NCI-H748 (cell line): ENCODE data around the gene MBD3L2B.
"Not testable (repeated sequence)": the region's sequence is repeated elsewhere in the genome, so short reads cannot be mapped to it uniquely, and the experiment has no call there.

Experiments
- DNase-seq: peaks from one replicate; lab custom pipeline; 2025; ENCODE audit not compliant: unreplicated experiment; lab: John Stamatoyannopoulos, UW

The MBD3L2B gene

DNA sequence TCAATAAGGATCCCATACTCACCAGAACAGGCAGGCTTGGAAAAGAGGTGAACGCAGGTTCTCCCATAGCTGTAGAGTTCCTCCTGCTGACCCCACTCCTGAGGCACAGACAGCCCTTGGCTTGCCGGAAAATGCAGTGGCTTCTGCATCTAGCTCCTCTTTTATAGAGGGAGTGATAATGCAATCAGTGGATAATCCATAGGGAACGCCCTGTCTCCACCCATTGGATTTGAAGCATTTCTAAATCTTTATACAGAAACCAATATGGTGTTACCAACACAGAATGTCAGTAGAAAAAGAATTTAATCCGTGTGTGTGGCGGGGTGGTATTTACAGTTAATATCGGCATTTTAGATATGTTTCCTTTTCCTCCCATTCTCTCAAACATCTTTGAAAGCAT is at the start of gene MBD3L2B:
Gene MBD3L2B, minus strand, starts transcription at position 101 of the 400 bp plus-strand sequence. Its CDS starts 34 bp downstream, at position 67.
- not testable (repeated sequence) for DNase-seq

DNA sequence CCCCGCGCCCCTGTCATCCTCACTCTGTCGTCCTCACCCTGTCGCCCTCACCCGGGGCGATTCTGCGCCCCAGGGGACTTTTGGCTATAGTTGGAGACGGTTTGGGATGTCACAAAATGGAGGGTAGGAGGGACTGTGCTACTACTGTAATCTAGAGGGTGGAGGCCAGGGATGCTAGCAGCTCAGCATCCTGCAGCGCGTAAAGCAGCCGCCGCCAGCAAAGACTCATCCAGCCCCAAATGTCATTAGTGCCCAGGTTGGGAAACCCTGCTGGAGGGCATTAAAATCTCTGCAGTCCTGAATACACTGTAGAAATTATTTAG is 48.6 kb upstream of the MBD3L2B start:
- DNase-seq = no peak

DNA sequence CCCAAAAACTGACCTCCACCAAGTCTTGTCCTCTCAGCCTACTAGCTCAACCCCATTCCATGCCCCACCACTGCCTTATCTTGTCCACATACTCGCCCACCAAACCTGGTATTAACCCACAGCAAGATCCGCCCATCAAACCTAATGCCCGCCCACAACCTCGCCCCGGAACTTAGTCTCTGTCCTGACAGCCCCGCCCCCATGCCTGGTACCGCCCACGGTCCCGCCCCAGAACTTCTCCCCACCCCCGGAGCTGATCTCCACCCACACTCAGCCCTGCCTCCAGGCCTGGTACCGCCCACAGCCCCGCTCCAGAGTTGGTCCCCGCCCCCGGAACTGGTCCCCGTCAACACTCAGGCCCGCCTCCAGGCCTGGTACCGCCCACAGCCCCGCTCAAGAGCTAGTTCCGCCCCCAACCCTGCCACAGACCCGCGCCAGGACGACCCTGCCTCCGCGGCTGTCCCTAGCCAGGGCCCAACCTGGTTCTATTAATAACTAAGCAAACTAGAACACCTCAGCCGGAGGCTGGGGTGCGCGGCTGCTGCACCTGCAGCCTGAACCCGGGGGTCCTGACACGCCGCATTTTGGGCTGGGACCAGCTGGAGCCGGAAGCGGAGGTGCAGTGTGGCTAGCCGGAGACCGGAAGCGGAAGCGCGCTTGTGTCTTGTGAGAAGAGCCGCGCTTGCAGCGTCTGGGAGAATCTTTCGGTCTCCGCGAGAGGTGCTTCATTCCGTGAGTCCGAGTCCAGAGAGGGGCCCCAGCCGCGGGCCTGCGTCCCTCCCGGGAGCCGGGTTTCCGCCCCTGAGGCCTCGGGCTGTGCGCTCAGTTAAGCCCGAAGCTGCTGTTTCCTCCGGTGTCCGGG is 48.0 kb upstream of the MBD3L2B start, which contains the start of gene ZNF557:
Gene ZNF557, plus strand, starts transcription at position 662 of the 862 bp plus-strand sequence. CDS start 5,372 bp downstream, outside the sequence.
- peak; percentile 91 for DNase-seq

DNA sequence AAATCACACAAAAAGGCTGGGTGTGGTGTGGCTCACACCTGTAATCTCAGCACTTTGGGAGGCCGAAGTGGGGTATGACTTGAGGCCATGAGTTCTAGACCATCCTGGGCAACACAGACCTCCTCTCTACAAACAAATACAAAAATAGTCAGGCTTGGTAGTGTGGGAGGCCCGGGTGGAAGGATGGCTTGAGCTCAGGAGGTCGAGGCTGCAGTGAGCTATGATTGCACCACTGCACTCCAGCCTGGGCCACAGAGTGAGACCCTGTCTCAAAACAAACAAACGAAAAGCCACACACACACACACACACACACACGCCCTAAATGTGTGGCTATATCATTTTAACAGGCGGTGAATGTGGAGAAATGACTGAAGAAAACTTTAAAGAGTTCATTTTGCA is 47.4 kb upstream of the MBD3L2B start:
- DNase-seq = no peak

DNA sequence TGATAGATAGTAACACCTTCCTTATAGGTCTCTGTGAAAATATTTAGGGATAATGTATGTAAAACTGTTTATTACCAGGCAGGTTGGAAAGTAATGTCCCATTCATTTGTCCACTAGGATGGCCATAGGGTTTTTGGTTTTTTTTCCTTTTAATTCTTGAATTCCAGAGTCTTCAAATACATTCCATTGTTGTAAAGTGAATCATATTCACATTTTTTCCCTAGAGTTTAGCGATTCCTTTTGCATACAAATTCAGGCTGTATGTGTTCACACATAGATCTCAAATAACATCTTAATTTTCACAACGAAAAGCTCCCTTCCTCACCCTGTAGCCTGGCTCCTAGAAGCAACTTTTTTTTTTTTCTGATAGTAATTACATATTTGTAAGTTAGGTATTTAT is 46.5 kb upstream of the MBD3L2B start:
- DNase-seq = no peak

DNA sequence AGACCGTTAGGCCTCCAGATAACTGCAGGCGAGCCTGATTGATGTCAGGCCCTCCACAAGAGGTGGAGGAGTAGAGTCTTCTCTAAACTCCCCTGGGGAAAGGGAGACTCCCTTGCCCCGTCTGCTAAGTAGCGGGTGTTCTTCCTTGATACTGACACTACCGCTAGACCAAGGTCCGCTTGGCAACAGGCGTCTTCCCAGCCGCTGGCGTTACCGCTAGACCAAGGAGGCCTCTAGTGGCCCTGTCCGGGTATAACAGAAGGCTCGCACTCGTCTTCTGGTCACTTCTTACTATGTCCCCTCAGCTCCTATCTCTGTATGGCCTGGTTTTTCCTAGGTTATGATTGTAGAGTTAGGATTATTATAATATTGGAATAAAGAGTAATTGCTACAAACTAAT is 45.9 kb upstream of the MBD3L2B start:
- peak; percentile 17 for DNase-seq

DNA sequence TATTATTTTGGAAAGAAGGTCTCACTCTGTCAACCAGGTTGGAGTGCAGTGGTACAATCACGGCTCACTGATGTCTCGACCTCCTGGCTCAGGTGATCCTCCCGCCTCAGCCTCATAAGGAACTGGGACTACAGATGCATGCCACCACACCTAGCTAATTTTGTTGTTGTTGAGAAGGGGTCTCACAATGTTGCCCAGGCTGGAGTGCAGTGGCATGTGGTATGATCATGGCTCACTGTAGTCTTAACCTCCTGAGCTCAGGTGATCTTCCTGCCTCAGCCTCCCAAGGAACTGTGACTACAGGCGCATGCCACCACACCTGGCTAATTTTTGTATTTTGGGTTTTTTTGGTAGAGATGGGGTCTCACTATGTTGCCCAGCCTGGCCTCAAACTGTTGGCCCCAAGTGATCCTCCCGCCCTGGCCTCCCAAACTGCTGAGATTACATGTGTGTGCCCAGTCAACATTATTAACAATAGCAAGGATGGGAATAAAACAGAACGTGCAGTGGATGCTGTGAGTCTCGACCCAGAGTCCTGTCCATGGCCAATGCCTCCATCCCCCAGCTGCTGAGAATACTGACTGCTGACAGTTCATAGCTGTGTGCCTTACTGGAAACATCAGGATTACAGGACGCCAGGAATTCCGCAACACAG is 42.7 kb upstream of the MBD3L2B start:
- DNase-seq = no peak

DNA sequence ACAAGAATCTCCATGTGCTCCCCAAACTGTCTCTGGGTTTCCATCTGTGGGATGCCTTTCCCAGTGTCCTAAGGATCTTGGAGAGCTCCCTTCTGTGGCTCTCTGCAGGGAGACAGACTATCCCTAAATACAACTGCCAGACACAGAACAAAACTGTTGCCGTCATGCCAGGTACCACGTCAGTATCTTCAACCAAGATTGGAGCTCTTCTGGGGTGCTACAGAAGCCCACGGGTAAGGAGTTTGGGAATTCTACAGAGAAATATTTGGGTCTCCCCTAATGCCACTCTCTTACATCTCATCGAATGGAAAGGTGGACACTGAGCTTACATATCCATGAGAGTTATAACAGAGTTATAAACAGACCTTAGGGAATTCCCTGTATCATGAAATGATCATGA is 42.1 kb upstream of the MBD3L2B start:
- DNase-seq = no peak

DNA sequence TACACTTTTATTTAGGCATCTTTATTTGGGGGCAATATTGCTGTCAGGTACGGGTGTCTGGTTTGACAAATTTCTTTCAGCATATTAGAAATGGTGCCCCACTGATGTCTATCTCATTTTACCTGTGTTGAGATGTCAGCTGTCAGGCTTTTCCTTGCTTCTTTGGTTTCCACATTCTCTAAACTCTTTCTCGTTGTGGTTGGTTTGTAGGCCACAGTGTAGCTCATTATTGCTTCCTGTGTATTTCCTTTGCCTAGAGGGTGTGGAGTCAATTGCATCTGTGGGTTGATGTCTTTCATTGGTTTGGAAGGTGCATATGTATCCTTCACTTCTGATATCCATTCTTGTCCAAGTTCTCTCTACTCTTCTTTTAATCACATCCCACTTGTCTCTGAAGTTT is 38.7 kb upstream of the MBD3L2B start:
- DNase-seq = not testable (repeated sequence)

DNA sequence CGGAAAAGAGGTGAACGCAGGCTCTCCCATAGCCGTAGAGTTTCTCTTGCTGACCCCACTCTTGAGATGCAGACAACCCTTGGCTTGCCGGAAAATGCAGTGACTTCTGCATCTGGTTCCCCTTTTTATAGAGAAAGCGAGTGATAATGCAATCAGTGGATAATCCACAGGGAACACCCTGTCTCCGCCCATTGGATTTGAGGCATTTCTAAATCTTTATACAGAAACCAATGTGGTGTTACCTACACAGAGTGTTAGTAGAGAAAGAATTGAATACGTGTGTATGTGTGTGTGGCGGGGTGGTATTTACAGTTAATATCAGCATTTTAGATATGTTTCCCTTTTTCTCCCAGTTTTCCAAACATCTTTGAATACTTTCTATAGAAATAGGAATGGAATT is 37.3 kb upstream of the MBD3L2B start, which contains the start of gene MBD3L3:
Gene MBD3L3, minus strand, starts transcription at position 101 of the 400 bp plus-strand sequence. Its CDS starts 71 bp downstream, at position 30.
- not testable (repeated sequence) for DNase-seq

DNA sequence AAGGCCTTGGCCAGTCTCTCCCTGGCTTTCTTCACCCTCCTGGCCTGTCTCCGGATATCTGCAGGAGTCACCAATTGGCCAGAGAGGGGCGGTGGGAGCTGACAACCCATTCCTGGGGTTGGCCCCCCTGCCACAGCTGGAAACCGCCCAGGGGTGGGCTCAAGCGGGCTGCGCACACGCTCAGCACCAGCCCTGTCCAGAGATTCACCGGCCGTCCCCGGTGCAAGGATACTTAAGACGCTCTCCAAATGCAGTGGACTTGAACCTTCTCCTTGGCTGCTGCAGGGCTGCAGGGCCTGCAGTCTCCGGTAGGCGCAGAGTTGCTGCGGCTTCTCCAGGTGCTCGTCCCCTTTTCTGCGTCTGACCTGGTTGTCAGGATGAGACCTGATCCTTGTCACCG is 35.1 kb upstream of the MBD3L2B start:
- not testable (repeated sequence) for DNase-seq

DNA sequence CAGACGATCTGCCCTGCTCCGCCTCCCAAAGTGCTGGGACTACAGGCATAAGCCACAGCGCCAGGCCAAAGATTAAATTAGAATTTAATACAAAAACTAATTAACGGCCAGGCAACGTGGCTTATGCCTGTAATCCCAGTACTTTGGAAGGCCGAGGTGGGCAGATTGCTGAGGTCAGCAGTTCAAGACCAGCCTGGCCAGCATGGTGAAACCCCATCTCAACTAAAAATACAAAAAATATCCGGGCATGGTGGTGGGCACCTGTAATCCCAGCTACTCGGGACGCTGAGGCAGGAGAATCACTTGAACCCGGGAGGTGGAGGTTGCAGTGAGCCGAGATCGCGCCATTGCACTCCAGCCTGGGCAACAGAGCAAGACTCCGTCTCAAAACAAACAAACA is 34.4 kb upstream of the MBD3L2B start:
- not testable (repeated sequence) for DNase-seq

DNA sequence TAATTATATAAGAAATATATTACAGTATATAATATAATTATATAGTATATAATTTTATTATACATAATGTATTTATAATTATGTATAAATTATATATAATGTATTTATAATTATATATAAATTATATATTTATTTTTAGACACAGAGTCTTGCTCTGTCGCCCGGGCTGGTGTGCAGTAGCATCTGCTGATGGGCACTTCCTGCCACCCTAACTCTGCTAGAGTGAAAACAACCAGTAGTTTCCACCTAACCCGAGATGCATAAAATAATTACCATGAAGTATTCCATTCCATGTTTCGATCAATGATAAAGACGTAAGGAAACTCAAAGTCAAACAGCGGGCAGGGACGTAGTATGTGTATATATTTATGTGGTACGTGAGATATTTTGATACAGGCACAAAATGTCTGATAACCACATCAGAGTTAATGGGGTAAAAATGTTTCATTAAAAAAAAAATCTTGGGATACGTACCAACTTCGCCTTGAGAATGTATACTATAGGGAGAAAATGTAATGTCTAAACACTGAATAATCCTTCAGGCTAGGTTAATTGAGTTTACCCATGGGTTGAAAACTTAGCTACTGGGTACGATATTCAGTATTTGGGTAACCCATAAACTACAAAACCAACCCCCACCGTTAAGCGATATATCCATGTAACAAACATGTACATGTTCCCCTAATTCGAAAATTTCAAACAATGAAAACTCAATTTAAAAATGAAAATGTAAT is 33.6 kb upstream of the MBD3L2B start:
- not testable (repeated sequence) for DNase-seq

DNA sequence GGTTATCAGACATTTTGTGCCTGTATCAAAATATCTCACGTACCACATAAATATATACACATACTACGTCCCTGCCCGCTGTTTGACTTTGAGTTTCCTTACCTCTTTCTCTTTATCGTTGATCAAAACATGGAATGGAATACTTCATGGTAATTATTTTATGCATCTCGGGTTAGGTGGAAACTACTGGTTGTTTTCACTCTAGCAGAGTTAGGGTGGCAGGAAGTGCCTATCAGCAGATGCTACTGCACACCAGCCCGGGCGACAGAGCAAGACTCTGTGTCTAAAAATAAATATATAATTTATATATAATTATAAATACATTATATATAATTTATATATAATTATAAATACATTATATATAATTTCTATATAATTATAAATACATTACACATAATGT is 31.7 kb upstream of the MBD3L2B start:
- DNase-seq = not testable (repeated sequence)

DNA sequence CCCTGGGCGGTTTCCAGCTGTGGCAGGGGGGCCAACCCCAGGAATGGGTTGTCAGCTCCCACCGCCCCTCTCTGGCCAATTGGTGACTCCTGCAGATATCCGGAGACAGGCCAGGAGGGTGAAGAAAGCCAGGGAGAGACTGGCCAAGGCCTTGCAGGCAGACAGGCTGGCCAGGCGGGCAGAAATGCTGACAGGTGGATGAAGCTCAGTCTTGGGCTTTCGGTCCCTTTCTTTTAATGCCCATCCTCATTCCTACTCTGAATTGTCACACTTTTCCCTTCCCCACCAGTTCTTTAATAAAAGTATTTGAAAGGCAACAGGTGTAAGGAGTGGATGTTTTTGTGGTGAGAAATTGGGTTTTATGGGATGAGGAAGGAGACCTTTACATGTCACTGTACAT is 30.2 kb upstream of the MBD3L2B start:
- not testable (repeated sequence) for DNase-seq

DNA sequence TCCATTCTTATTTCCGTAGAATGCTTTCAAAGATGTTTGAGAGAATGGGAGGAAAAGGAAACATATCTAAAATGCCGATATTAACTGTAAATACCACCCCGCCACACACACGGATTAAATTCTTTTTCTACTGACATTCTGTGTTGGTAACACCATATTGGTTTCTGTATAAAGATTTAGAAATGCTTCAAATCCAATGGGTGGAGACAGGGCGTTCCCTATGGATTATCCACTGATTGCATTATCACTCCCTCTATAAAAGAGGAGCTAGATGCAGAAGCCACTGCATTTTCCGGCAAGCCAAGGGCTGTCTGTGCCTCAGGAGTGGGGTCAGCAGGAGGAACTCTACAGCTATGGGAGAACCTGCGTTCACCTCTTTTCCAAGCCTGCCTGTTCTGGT is 27.8 kb upstream of the MBD3L2B start, which contains the start of gene MBD3L2:
Gene MBD3L2, plus strand, starts transcription at position 301 of the 400 bp plus-strand sequence. Its CDS starts 53 bp downstream, at position 354.
- not testable (repeated sequence) for DNase-seq

DNA sequence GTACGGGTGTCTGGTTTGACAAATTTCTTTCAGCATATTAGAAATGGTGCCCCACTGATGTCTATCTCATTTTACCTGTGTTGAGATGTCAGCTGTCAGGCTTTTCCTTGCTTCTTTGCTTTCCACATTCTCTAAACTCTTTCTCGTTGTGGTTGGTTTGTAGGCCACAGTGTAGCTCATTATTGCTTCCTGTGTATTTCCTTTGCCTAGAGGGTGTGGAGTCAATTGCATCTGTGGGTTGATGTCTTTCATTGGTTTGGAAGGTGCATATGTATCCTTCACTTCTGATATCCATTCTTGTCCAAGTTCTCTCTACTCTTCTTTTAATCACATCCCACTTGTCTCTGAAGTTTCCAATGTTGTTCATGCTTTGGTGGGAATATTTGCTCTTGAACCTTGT is 20.3 kb upstream of the MBD3L2B start:
- DNase-seq = not testable (repeated sequence)

DNA sequence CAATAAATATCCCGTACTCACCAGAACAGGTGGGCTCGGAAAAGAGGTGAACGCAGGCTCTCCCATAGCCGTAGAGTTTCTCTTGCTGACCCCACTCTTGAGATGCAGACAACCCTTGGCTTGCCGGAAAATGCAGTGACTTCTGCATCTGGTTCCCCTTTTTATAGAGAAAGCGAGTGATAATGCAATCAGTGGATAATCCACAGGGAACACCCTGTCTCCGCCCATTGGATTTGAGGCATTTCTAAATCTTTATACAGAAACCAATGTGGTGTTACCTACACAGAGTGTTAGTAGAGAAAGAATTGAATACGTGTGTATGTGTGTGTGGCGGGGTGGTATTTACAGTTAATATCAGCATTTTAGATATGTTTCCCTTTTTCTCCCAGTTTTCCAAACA is 18.8 kb upstream of the MBD3L2B start, which contains the start of gene MBD3L4:
Gene MBD3L4, minus strand, starts transcription at position 101 of the 400 bp plus-strand sequence. Its CDS starts 35 bp downstream, at position 66.
- not testable (repeated sequence) for DNase-seq

DNA sequence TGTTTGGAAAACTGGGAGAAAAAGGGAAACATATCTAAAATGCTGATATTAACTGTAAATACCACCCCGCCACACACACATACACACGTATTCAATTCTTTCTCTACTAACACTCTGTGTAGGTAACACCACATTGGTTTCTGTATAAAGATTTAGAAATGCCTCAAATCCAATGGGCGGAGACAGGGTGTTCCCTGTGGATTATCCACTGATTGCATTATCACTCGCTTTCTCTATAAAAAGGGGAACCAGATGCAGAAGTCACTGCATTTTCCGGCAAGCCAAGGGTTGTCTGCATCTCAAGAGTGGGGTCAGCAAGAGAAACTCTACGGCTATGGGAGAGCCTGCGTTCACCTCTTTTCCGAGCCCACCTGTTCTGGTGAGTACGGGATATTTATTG is 9.0 kb upstream of the MBD3L2B start, which contains the start of gene MBD3L5:
Gene MBD3L5, plus strand, starts transcription at position 301 of the 400 bp plus-strand sequence. Its CDS starts 34 bp downstream, at position 335.
- not testable (repeated sequence) for DNase-seq

DNA sequence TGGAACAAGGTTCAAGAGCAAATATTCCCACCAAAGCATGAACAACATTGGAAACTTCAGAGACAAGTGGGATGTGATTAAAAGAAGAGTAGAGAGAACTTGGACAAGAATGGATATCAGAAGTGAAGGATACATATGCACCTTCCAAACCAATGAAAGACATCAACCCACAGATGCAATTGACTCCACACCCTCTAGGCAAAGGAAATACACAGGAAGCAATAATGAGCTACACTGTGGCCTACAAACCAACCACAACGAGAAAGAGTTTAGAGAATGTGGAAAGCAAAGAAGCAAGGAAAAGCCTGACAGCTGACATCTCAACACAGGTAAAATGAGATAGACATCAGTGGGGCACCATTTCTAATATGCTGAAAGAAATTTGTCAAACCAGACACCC is 7.6 kb upstream of the MBD3L2B start:
- not testable (repeated sequence) for DNase-seq

DNA sequence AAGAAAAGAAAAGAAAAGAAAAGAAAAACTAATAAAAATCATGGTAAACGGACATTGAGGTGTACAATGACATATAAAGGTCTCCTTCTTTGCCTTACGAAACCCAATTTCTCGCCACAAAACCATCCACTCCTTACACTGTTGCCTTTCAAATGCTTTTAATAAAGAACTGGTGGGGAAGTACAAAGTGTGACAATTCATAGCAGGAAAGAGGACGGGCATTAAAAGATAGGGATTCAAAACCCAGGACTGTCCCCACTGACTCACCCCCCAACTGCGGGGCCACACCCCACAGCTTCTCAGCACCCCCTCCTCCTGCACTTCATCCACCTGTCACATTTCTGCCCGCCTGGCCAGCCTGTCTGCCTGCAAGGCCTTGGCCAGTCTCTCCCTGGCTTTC is 2.4 kb downstream of the MBD3L2B start:
- no peak for DNase-seq
